HG03469 (cell line): ENCODE results near the gene L3MBTL4.
A peak's percentile ranks its signal among the peaks of the same experiment; 100 is the strongest.
"Not testable (repeated sequence)": the region's sequence is repeated elsewhere in the genome, so short reads cannot be mapped to it uniquely, and the experiment has no call there.

ENCODE experiments used
- ATAC-seq: cut with Tn5 transposase; IDR thresholded peaks from one replicate; pipeline ENCODE4 v1.9.1; 2021; ENCODE audit warnings: mild to moderate bottlenecking, moderate library complexity, moderate number of reproducible peaks; ENCODE audit not compliant: unreplicated experiment

Gene L3MBTL4

GRCh38 chr18:6414723-6415417, at the start of gene L3MBTL4:
TSS of gene L3MBTL4 (minus strand) at chr18:6414911. CDS start at chr18:6311625, 103,286 bp downstream.
- ATAC-seq: peak; percentile 37

GRCh38 chr18:6452194-6452593, 37.5 kb upstream of the L3MBTL4 start:
- no peak for ATAC-seq

GRCh38 chr18:6449213-6449612, 34.5 kb upstream of the L3MBTL4 start:
- peak; percentile 80 for ATAC-seq

- ATAC-seq: no peak
These were observed 29.9 kb upstream of the L3MBTL4 start for GRCh38 chr18:6444466-6445228.

GRCh38 chr18:6441200-6441599, 26.5 kb upstream of the L3MBTL4 start:
- no peak for ATAC-seq

GRCh38 chr18:6437937-6438818, 23.5 kb upstream of the L3MBTL4 start:
- ATAC-seq: no peak

- no peak for ATAC-seq
These were observed 21.0 kb upstream of the L3MBTL4 start for GRCh38 chr18:6435731-6436130.

GRCh38 chr18:6434987-6435709, 20.4 kb upstream of the L3MBTL4 start:
- no peak for ATAC-seq

- ATAC-seq: no peak
These were observed 19.8 kb upstream of the L3MBTL4 start for GRCh38 chr18:6434481-6434880.

GRCh38 chr18:6431659-6432318, 17.1 kb upstream of the L3MBTL4 start:
- no peak for ATAC-seq

- ATAC-seq: no peak
These were observed 14.2 kb upstream of the L3MBTL4 start for GRCh38 chr18:6428851-6429395.

GRCh38 chr18:6427286-6427685, 12.6 kb upstream of the L3MBTL4 start:
- ATAC-seq: no peak

GRCh38 chr18:6423289-6423688, 8.6 kb upstream of the L3MBTL4 start:
- no peak for ATAC-seq

- ATAC-seq: peak; percentile 62
These were observed 491 bp downstream of the L3MBTL4 start for GRCh38 chr18:6414118-6414722.

- no peak for ATAC-seq
These were observed 1.1 kb downstream of the L3MBTL4 start for GRCh38 chr18:6413579-6414117.

GRCh38 chr18:6412933-6413472, 1.7 kb downstream of the L3MBTL4 start:
- ATAC-seq: no peak

GRCh38 chr18:6411382-6411781, 3.3 kb downstream of the L3MBTL4 start:
- no peak for ATAC-seq

- ATAC-seq: no peak
These were observed 4.8 kb downstream of the L3MBTL4 start for GRCh38 chr18:6409933-6410332.

- not testable (repeated sequence) for ATAC-seq
These were observed 6.2 kb downstream of the L3MBTL4 start for GRCh38 chr18:6408543-6408942.
